HEK293 (cell line): Measurements from ENCODE around the gene RIPOR3.

Experiments
- CTCF ChIA-PET: fragments of 350-600 bp; formaldehyde crosslinking; extraction: SDS; loops from one replicate; lab custom pipeline; 2021; ENCODE audit warnings: antibody characterized with exemption; lab: Yijun Ruan, JAX
- POLR2A ChIA-PET: fragments of 300-600 bp; formaldehyde crosslinking; extraction: SDS; loops from one replicate; lab custom pipeline; 2020; ENCODE audit warnings: antibody characterized with exemption, inconsistent platforms; lab: Yijun Ruan, JAX
- H3K27ac ChIP-seq: fragments of 200-500 bp; sonication (Bioruptor generic); 2 replicates; pipeline ENCODE4 v1.5.1; 2014; ENCODE audit warnings: low read depth, low read length, control low read depth, inconsistent platforms; ENCODE audit errors: extremely low read depth
- H3K36me3 ChIP-seq, 2 experiments: fragments of 200-500 bp in 1 of 2; sonication (Bioruptor generic) in 1 of 2; 1 replicate in 1 of 2; 2 replicates in 1 of 2; pipeline ENCODE4 v1.5.1; 2014 to 2017; ENCODE audit warnings: inconsistent platforms in 2 of 2, low read length in 2 of 2; ENCODE audit not compliant: control insufficient read depth in 2 of 2, insufficient read depth in 1 of 2
- H3K4me1 ChIP-seq: fragments of 200-500 bp; sonication (Bioruptor generic); 2 replicates; pipeline ENCODE4 v1.5.1; 2014; ENCODE audit warnings: mild to moderate bottlenecking, low read length, inconsistent platforms; ENCODE audit not compliant: control insufficient read depth, insufficient read depth
- H3K4me3 ChIP-seq: 2 replicates; pipeline ENCODE4 v1.5.1; 2011; ENCODE audit warnings: low read depth, mild to moderate bottlenecking, control low read depth, low read length, moderate library complexity
- H3K9me3 ChIP-seq: fragments of 200-500 bp; sonication (Bioruptor generic); 2 replicates; pipeline ENCODE4 v1.5.1; 2014; ENCODE audit warnings: low read depth, low read length, inconsistent platforms; ENCODE audit not compliant: control insufficient read depth, insufficient read depth
- INSM2 ChIP-seq: fragments of 450-650 bp; formaldehyde crosslinking; IDR thresholded peaks from 2 replicates; pipeline ENCODE4 v1.5.1; 2016; ENCODE audit warnings: missing biosample characterization, missing genetic modification characterization
- MYNN ChIP-seq: fragments of 450-650 bp; formaldehyde crosslinking; IDR thresholded peaks from 2 replicates; pipeline ENCODE4 v1.5.1; 2016; ENCODE audit warnings: missing biosample characterization, missing genetic modification characterization, borderline replicate concordance
- OSR2 ChIP-seq: fragments of 450-650 bp; formaldehyde crosslinking; IDR thresholded peaks from 2 replicates; pipeline ENCODE4 v1.5.1; 2016; ENCODE audit warnings: missing biosample characterization, missing genetic modification characterization
- PBX3 ChIP-seq: sonication (generic); formaldehyde crosslinking; IDR thresholded peaks from 2 replicates; pipeline ENCODE4 v1.8.1; 2022; ENCODE audit warnings: mild to moderate bottlenecking, moderate library complexity, missing genetic modification reagents
- PRDM1 ChIP-seq: fragments of 450-650 bp; formaldehyde crosslinking; IDR thresholded peaks from 2 replicates; pipeline ENCODE4; 2016; ENCODE audit warnings: missing biosample characterization, missing genetic modification characterization
- TSHZ1 ChIP-seq: fragments of 450-650 bp; formaldehyde crosslinking; IDR thresholded peaks from 2 replicates; pipeline ENCODE4 v1.5.1; 2016; ENCODE audit warnings: missing biosample characterization, missing genetic modification characterization, borderline replicate concordance
- ZFP3 ChIP-seq: fragments of 450-650 bp; formaldehyde crosslinking; IDR thresholded peaks from 2 replicates; pipeline ENCODE4 v1.5.1; 2016; ENCODE audit warnings: low read depth, missing biosample characterization, missing genetic modification characterization
- ZNF132 ChIP-seq: fragments of 450-650 bp; formaldehyde crosslinking; IDR thresholded peaks from 2 replicates; pipeline ENCODE4 v1.5.1; 2017; ENCODE audit warnings: missing biosample characterization, missing genetic modification characterization, borderline replicate concordance
- ZNF174 ChIP-seq: fragments of 450-650 bp; formaldehyde crosslinking; IDR thresholded peaks from 2 replicates; pipeline ENCODE4 v1.5.0; 2017; ENCODE audit warnings: missing biosample characterization, mild to moderate bottlenecking, missing genetic modification characterization
- ZNF202 ChIP-seq: fragments of 450-650 bp; formaldehyde crosslinking; IDR thresholded peaks from 2 replicates; pipeline ENCODE4 v1.5.1; 2016; ENCODE audit warnings: missing biosample characterization, missing genetic modification characterization, borderline replicate concordance
- ZNF239 ChIP-seq: fragments of 450-650 bp; formaldehyde crosslinking; IDR thresholded peaks from 2 replicates; pipeline ENCODE4 v1.5.1; 2016; ENCODE audit warnings: missing biosample characterization, missing genetic modification characterization
- ZNF292 ChIP-seq: fragments of 450-650 bp; formaldehyde crosslinking; IDR thresholded peaks from 2 replicates; pipeline ENCODE4 v1.5.1; 2016; ENCODE audit warnings: low read depth, missing biosample characterization, missing genetic modification characterization, borderline replicate concordance
- ZNF302 ChIP-seq: fragments of 450-650 bp; formaldehyde crosslinking; IDR thresholded peaks from 2 replicates; pipeline ENCODE4 v1.5.1; 2016; ENCODE audit warnings: missing biosample characterization, missing genetic modification characterization, low read depth
- ZNF362 ChIP-seq: fragments of 450-650 bp; formaldehyde crosslinking; IDR thresholded peaks from 2 replicates; pipeline ENCODE4 v1.5.1; 2016; ENCODE audit warnings: missing biosample characterization, missing genetic modification characterization
- ZNF488 ChIP-seq: fragments of 450-650 bp; formaldehyde crosslinking; IDR thresholded peaks from 2 replicates; pipeline ENCODE4 v1.5.1; 2016; ENCODE audit warnings: missing biosample characterization, missing genetic modification characterization
- ZNF510 ChIP-seq: fragments of 450-650 bp; formaldehyde crosslinking; IDR thresholded peaks from 2 replicates; pipeline ENCODE4 v1.5.1; 2018; ENCODE audit warnings: mild to moderate bottlenecking, missing genetic modification characterization, missing biosample characterization; ENCODE audit not compliant: insufficient replicate concordance
- ZNF571 ChIP-seq: fragments of 450-650 bp; formaldehyde crosslinking; IDR thresholded peaks from 2 replicates; pipeline ENCODE4 v1.5.0; 2017; ENCODE audit warnings: missing biosample characterization, missing genetic modification characterization
- ZNF585B ChIP-seq: fragments of 450-650 bp; formaldehyde crosslinking; IDR thresholded peaks from 2 replicates; pipeline ENCODE4 v1.5.1; 2016; ENCODE audit warnings: missing biosample characterization, missing genetic modification characterization
- ZNF600 ChIP-seq: fragments of 450-650 bp; formaldehyde crosslinking; IDR thresholded peaks from 2 replicates; pipeline ENCODE4 v1.5.1; 2016; ENCODE audit warnings: missing biosample characterization, missing genetic modification characterization
- ZNF610 ChIP-seq: fragments of 450-650 bp; formaldehyde crosslinking; IDR thresholded peaks from 2 replicates; pipeline ENCODE4 v1.5.1; 2016; ENCODE audit warnings: missing biosample characterization, missing genetic modification characterization, borderline replicate concordance
- ZNF660 ChIP-seq: fragments of 450-650 bp; IDR thresholded peaks from 2 replicates; pipeline ENCODE4 v1.5.1; 2018; ENCODE audit warnings: missing biosample characterization, mild to moderate bottlenecking, missing genetic modification characterization
- ZNF747 ChIP-seq: fragments of 450-650 bp; formaldehyde crosslinking; IDR thresholded peaks from 2 replicates; pipeline ENCODE4 v1.5.1; 2016; ENCODE audit warnings: missing biosample characterization, missing genetic modification characterization
- ZNF843 ChIP-seq: fragments of 450-650 bp; formaldehyde crosslinking; IDR thresholded peaks from 2 replicates; pipeline ENCODE4 v1.5.1; 2016; ENCODE audit warnings: missing biosample characterization, missing genetic modification characterization

The RIPOR3 gene

GRCh38 chr20:50594231-50594590, 97.1 kb downstream of the RIPOR3 start (continued):
- TF ChIP-seq TSHZ1 (tag by site-specific recombination) (no peak), ZNF571 (tag by site-specific recombination) (no peak)

- no peaks in the 10 kb centered on the region for H3K9me3 ChIP-seq
- POLR2A ChIA-PET = no interaction called here
- H3K36me3 ChIP-seq = peaks cover 0 to 5% of the 10 kb centered on the region in 2 experiments; a peak in 1 of 3 replicates
- CTCF ChIA-PET = interaction anchor here (0.8 to 0.9 kb wide), 2 partner anchors 153 to 198 kb away, joined by 3 read pairs; no protein-coding TSS in a partner anchor
- H3K4me1 ChIP-seq = no peaks in the 10 kb centered on the region
- H3K27ac ChIP-seq = no peak overlapping the region
- H3K4me3 ChIP-seq = no peak overlapping the region
- TF ChIP-seq INSM2 (tag by site-specific recombination) = no peak
- TF ChIP-seq PRDM1 (tag by site-specific recombination) = no peak
- no peak for TF ChIP-seq ZNF510
- no peak for TF ChIP-seq MYNN (tag by site-specific recombination)
- TF ChIP-seq ZNF292 (tag by site-specific recombination) = no peak
Observed at GRCh38 chr20:50593005-50593335, 98.4 kb downstream of the RIPOR3 start.

GRCh38 chr20:50592282-50593004, 98.9 kb downstream of the RIPOR3 start:
- CTCF ChIA-PET = interaction anchor here (0.8 to 0.9 kb wide), 3 partner anchors 129 to 198 kb away, joined by 3 read pairs; no protein-coding TSS in a partner anchor
- H3K9me3 ChIP-seq = no peaks in the 10 kb centered on the region
- H3K36me3 ChIP-seq = peaks cover 0 to 6% of the 10 kb centered on the region in 2 experiments; a peak in 1 of 3 replicates
- TF ChIP-seq OSR2 (tag by site-specific recombination) (no peak), ZNF132 (no peak), ZNF600 (tag by site-specific recombination) (no peak), ZNF302 (tag by site-specific recombination) (no peak), ZNF174 (tag by site-specific recombination) (no peak), ZNF202 (tag by site-specific recombination) (no peak), ZFP3 (tag by site-specific recombination) (no peak), PBX3 (CRISPR knock-in tag) (no peak), ZNF747 (tag by site-specific recombination) (no peak), ZNF488 (no peak), ZNF585B (no peak), ZNF843 (tag by site-specific recombination) (no peak), ZNF660 (tag by site-specific recombination) (no peak), ZNF239 (no peak), ZNF610 (tag by site-specific recombination) (no peak), ZNF362 (no peak)
- TF ChIP-seq, all 188 proteins: peak for 0
- Histone ChIP-seq H3K27ac (no peak overlapping the region), H3K4me3 (no peak overlapping the region), H3K4me1 (no peaks in the 10 kb centered on the region)
- POLR2A ChIA-PET = no interaction called here
